ENCODE results near the gene COG4.
A peak's percentile ranks its signal among the peaks of the same experiment; 100 is the strongest.
"Not testable (repeated sequence)": the region's sequence is repeated elsewhere in the genome, so short reads cannot be mapped to it uniquely, and the experiment has no call there.

The COG4 gene

GRCh38 chr16:70534971-70535370 lies 11.6 kb upstream of the COG4 start:
- Histone ChIP-seq H3K4me1 (no peaks in the 10 kb centered on the region), H3K27ac (no peak overlapping the region), H3K4me2 (no peak overlapping the region), H3K9ac (no peak overlapping the region; a peak in 1 of 22 replicates), H3K4me3 (no peak overlapping the region), H4K20me1 (peaks cover 89 to 100% (median 100%) of the 10 kb centered on the region in 11 experiments; a peak in 21 of 22 replicates), H3K9me3 (replicated peaks in 1 of 11) (no peaks in the 10 kb centered on the region), H3K36me3 (peaks cover 99 to 100% (median 100%) of the 10 kb centered on the region in 11 experiments), H3K27me3 (no peaks in the 10 kb centered on the region)
- TF ChIP-seq Cebpa-rat (IDR thresholded peaks at IDR 0.05): no peak

GRCh38 chr16:70529954-70530353 lies 6.6 kb upstream of the COG4 start:
- not testable (repeated sequence) for H3K4me3 ChIP-seq; H3K27ac ChIP-seq; H3K9ac ChIP-seq; H3K4me2 ChIP-seq; H3K27me3 ChIP-seq; H3K9me3 ChIP-seq (replicated peaks in 1 of 11)
- Histone ChIP-seq H3K4me1 (peaks cover 33 to 43% (median 42%) of the 10 kb centered on the region in 10 experiments), H4K20me1 (peaks cover 96 to 100% (median 100%) of the 10 kb centered on the region in 11 experiments; a peak in 21 of 22 replicates), H3K36me3 (peaks cover 88 to 99% (median 96%) of the 10 kb centered on the region in 11 experiments)

GRCh38 chr16:70529051-70529777 lies 5.9 kb upstream of the COG4 start:
- Histone ChIP-seq H3K4me1 (peaks cover 33 to 43% (median 42%) of the 10 kb centered on the region in 10 experiments), H3K36me3 (peaks cover 81 to 94% (median 89%) of the 10 kb centered on the region in 11 experiments), H3K4me3 (no peak overlapping the region; a peak in 1 of 20 replicates), H3K4me2 (peak overlapping the region; percentile 20 to 96 (median 74); a peak in 19 of 22 replicates), H3K27ac (no peak overlapping the region), H4K20me1 (peaks cover 88 to 95% (median 94%) of the 10 kb centered on the region in 11 experiments; a peak in 21 of 22 replicates), H3K9ac (peak overlapping the region in 9 of 11 experiments; percentile 2 to 48 (median 26); a peak in 10 of 22 replicates), H3K27me3 (no peaks in the 10 kb centered on the region), H3K9me3 (replicated peaks in 1 of 11) (no peaks in the 10 kb centered on the region)
- TF ChIP-seq Cebpa-rat (IDR thresholded peaks at IDR 0.05): no peak

GRCh38 chr16:70527315-70527996 lies 4.1 kb upstream of the COG4 start:
- Histone ChIP-seq H3K4me2 (peak overlapping the region; percentile 74 to 97 (median 94)), H3K9ac (peak overlapping the region; percentile 16 to 98 (median 59); a peak in 19 of 22 replicates), H3K27me3 (no peaks in the 10 kb centered on the region), H3K27ac (0 out of 22 replicates have a peak overlapping the region, but pooled peaks of 2 of the 11 experiments have one; percentile 2 to 18), H3K4me3 (peak overlapping the region in 9 of 10 experiments; percentile 18 to 88 (median 80); a peak in 12 of 20 replicates), H4K20me1 (peaks cover 71 to 78% (median 77%) of the 10 kb centered on the region in 11 experiments; a peak in 21 of 22 replicates), H3K9me3 (replicated peaks in 1 of 11) (no peaks in the 10 kb centered on the region), H3K36me3 (peaks cover 63 to 77% (median 71%) of the 10 kb centered on the region in 11 experiments), H3K4me1 (peaks cover 36 to 46% (median 44%) of the 10 kb centered on the region in 10 experiments)
- no peak for TF ChIP-seq Cebpa-rat (IDR thresholded peaks at IDR 0.05)

- H3K4me3 ChIP-seq: peak overlapping the region in 9 of 10 experiments; percentile 18 to 88 (median 80); a peak in 17 of 20 replicates
- H3K9ac ChIP-seq: peak overlapping the region; percentile 29 to 98 (median 66); a peak in 19 of 22 replicates
- peaks cover 61 to 67% (median 66%) of the 10 kb centered on the region in 11 experiments; a peak in 21 of 22 replicates for H4K20me1 ChIP-seq
- no peaks in the 10 kb centered on the region for H3K27me3 ChIP-seq
- H3K4me1 ChIP-seq: peaks cover 46 to 56% (median 55%) of the 10 kb centered on the region in 10 experiments
- H3K9me3 ChIP-seq (replicated peaks in 1 of 11): no peaks in the 10 kb centered on the region
- peak overlapping the region; percentile 74 to 97 (median 94) for H3K4me2 ChIP-seq
- TF ChIP-seq Cebpa-rat (IDR thresholded peaks at IDR 0.05): no peak
- H3K36me3 ChIP-seq: peaks cover 53 to 66% (median 61%) of the 10 kb centered on the region in 11 experiments
- peak overlapping the region in 4 of 11 experiments; percentile 2 to 99 (median 60); a peak in 6 of 22 replicates for H3K27ac ChIP-seq
Observed at GRCh38 chr16:70526403-70526802, 3.0 kb upstream of the COG4 start.

GRCh38 chr16:70524399-70524825 lies 1.1 kb upstream of the COG4 start:
- Histone ChIP-seq H3K36me3 (peaks cover 34 to 47% (median 41%) of the 10 kb centered on the region in 11 experiments), H4K20me1 (peaks cover 41 to 52% (median 46%) of the 10 kb centered on the region in 11 experiments; a peak in 21 of 22 replicates), H3K4me1 (peaks cover 65 to 76% (median 74%) of the 10 kb centered on the region in 10 experiments), H3K4me3 (peak overlapping the region; percentile 72 to 89 (median 82)), H3K27ac (peak overlapping the region; percentile 84 to 100 (median 96)), H3K4me2 (peak overlapping the region; percentile 74 to 97 (median 94)), H3K9ac (peak overlapping the region; percentile 86 to 99 (median 96))
- not testable (repeated sequence) for H3K9me3 ChIP-seq (replicated peaks in 1 of 11); H3K27me3 ChIP-seq

- Histone ChIP-seq H4K20me1 (peaks cover 35 to 46% (median 41%) of the 10 kb centered on the region in 11 experiments; a peak in 21 of 22 replicates), H3K9me3 (replicated peaks in 1 of 11) (no peaks in the 10 kb centered on the region), H3K27ac (peak within 1 kb of the TSS; percentile 84 to 100 (median 96)), H3K9ac (peak within 1 kb of the TSS; percentile 86 to 99 (median 96)), H3K27me3 (no peaks in the 10 kb centered on the region), H3K4me2 (peak within 1 kb of the TSS; percentile 79 to 97 (median 94)), H3K4me3 (peak within 1 kb of the TSS; percentile 72 to 89 (median 82)), H3K36me3 (peaks cover 29 to 42% (median 36%) of the 10 kb centered on the region in 11 experiments), H3K4me1 (peaks cover 61 to 74% (median 71%) of the 10 kb centered on the region in 10 experiments)
- no peak for TF ChIP-seq Cebpa-rat (IDR thresholded peaks at IDR 0.05)
Observed at GRCh38 chr16:70523743-70524398, 517 bp upstream of the COG4 start, which contains the start of gene SF3B3. SF3B3 (plus strand) TSS chr16:70523816; CDS start chr16:70526657, 2,841 bp downstream.

Data from BLaER1 treated with 17β-estradiol and CSF1 and Interleukin-3, amounts not matched to agents 10 nM and 100 nM (cell line).